K562 (cell line): ENCODE data around the gene RCL1. TPM values are rescaled to one million over a fixed set of nuclear protein-coding genes. Genes with fewer than 3 reads are reported as not detected.

Experiments used
- ATAC-seq: fragments of 200-7000 bp; cut with Tn5 transposase; 3 replicates; pipeline ENCODE4 v1.9.1; 2020; ENCODE audit warnings: moderate library complexity
- BruUV-seq: library from RNA; stranded (reverse); fragments of 400-500 nt; replicated peaks from 2 replicates; lab custom pipeline; 2021; lab: Mats Ljungman, UMichigan
- CTCF ChIA-PET: fragments of 300-600 bp; formaldehyde crosslinking; extraction: SDS; loops from one replicate; lab custom pipeline; 2021; ENCODE audit warnings: low intra/inter-chr PET ratio; lab: Yijun Ruan, JAX
- POLR2A ChIA-PET: fragments of 300-600, 350-650 bp; sonication (Branson Sonifier 250); formaldehyde crosslinking; extraction: SDS; loops from one replicate; lab custom pipeline; 2021; ENCODE audit warnings: antibody characterized with exemption, inconsistent platforms; lab: Yijun Ruan, JAX
- DNase-seq, 4 experiments: peaks; one replicate each; pipeline versions ENCODE4 v3.0.0 to v3.0.0-alpha.2; 2011 to 2018; ENCODE audit warnings: low spot score in 3 of 4, mixed read lengths in 3 of 4; ENCODE audit errors: extremely low read depth in 1 of 4
- FAIRE-seq: peaks from 2 replicates; lab custom pipeline; 2011; peaks lifted over from hg19 to GRCh38; lab: Jason Lieb, UNC
- H2AFZ ChIP-seq: 2 replicates; pipeline ENCODE4 v1.6.0; 2011; ENCODE audit warnings: low read depth, low read length, control low read depth, inconsistent platforms
- H3K27ac ChIP-seq: fragments of 200-600 bp; 3 replicates; pipeline ENCODE4 v1.8.0; 2011; ENCODE audit warnings: low read depth, mild to moderate bottlenecking, control low read depth, inconsistent platforms, low read length, moderate library complexity, mixed read lengths; ENCODE audit errors: extremely low read depth
- H3K27me3 ChIP-seq, 2 experiments: fragments of 300-600 bp in 1 of 2; 2 replicates in 1 of 2; 3 replicates in 1 of 2; pipeline versions ENCODE4 v1.6.0 to v1.8.0; 2011; ENCODE audit warnings: inconsistent platforms in 2 of 2, low read length in 2 of 2, mild to moderate bottlenecking in 1 of 2, mixed read lengths in 1 of 2, moderate library complexity in 1 of 2; ENCODE audit not compliant: control insufficient read depth in 2 of 2, insufficient read depth in 2 of 2
- H3K36me3 ChIP-seq: fragments of 300-600 bp; 3 replicates; pipeline ENCODE4 v1.8.0; 2011; ENCODE audit warnings: mild to moderate bottlenecking, low read length, inconsistent platforms; ENCODE audit not compliant: control insufficient read depth, insufficient read depth
- H3K4me1 ChIP-seq, 2 experiments: fragments of 200-600 bp in 1 of 2; replicated peaks in 1 of 2; 2 replicates in 1 of 2; 3 replicates in 1 of 2; pipeline versions ENCODE4 v1.5.1 to v1.8.0; 2011; ENCODE audit warnings: inconsistent platforms in 2 of 2, low read length in 2 of 2, mild to moderate bottlenecking in 1 of 2, mixed read lengths in 1 of 2, moderate library complexity in 1 of 2; ENCODE audit not compliant: control insufficient read depth in 2 of 2, insufficient read depth in 2 of 2
- H3K4me2 ChIP-seq: 2 replicates; pipeline ENCODE4 v1.6.1; 2011; ENCODE audit warnings: low read length, control low read depth, inconsistent platforms, mixed read lengths; ENCODE audit not compliant: insufficient read depth
- H3K4me3 ChIP-seq: fragments of 200-600 bp; sonication (generic), shearing (Covaris generic); 2 replicates; pipeline ENCODE4 v1.5.1; 2016; ENCODE audit warnings: control low read depth, inconsistent platforms
- H3K79me2 ChIP-seq: fragments of 200-600 bp; 3 replicates; pipeline ENCODE4 v1.8.0; 2011; ENCODE audit warnings: low read length, inconsistent platforms; ENCODE audit not compliant: control insufficient read depth, insufficient read depth
- H3K9ac ChIP-seq, 2 experiments: 2 replicates each; pipeline versions ENCODE4 v1.6.0 to v1.6.1; 2011; ENCODE audit warnings: low read depth in 2 of 2, low read length in 2 of 2, control low read depth in 1 of 2, inconsistent platforms in 1 of 2, mild to moderate bottlenecking in 1 of 2, mixed read lengths in 1 of 2; ENCODE audit not compliant: insufficient read depth in 1 of 2
- H3K9me1 ChIP-seq: one replicate; pipeline ENCODE4 v1.6.0; 2011; ENCODE audit warnings: inconsistent platforms, mild to moderate bottlenecking, low read length, moderate library complexity; ENCODE audit not compliant: control insufficient read depth, insufficient read depth
- H3K9me3 ChIP-seq: replicated peaks from 2 replicates; pipeline ENCODE4 v1.5.1; 2011; ENCODE audit warnings: low read depth, low read length, inconsistent platforms; ENCODE audit not compliant: control insufficient read depth, insufficient read depth
- H4K20me1 ChIP-seq: replicated peaks from 2 replicates; pipeline ENCODE4 v1.6.1; 2011; ENCODE audit warnings: low read length, inconsistent platforms, mixed read lengths; ENCODE audit not compliant: control insufficient read depth, insufficient read depth
- ARHGAP35 ChIP-seq: fragments of 450-650 bp; IDR thresholded peaks from 2 replicates; pipeline ENCODE4 v1.6.1; 2018; ENCODE audit not compliant: partially characterized antibody
- CBFB ChIP-seq: sonication (generic); formaldehyde crosslinking; IDR thresholded peaks from 2 replicates; pipeline ENCODE4 v1.4.0; 2020; ENCODE audit warnings: mild to moderate bottlenecking, missing genetic modification reagents
- FOXA3 ChIP-seq, 2 experiments: fragments of 450-650 bp in 1 of 2; sonication (generic) in 1 of 2; formaldehyde crosslinking; IDR thresholded peaks in 1 of 2; conservative IDR thresholded peaks in 1 of 2; 2 replicates each; pipeline versions ENCODE4 v1.4.0 to v1.8.0; 2020 to 2022; ENCODE audit warnings: mild to moderate bottlenecking in 2 of 2, missing genetic modification reagents in 1 of 2
- HDAC3 ChIP-seq: fragments of 450-650 bp; IDR thresholded peaks from 2 replicates; pipeline ENCODE4 v1.6.1; 2018; ENCODE audit warnings: borderline replicate concordance, mild to moderate bottlenecking, moderate library complexity; ENCODE audit not compliant: partially characterized antibody
- HNRNPH1 ChIP-seq: fragments of 200-400 bp; formaldehyde crosslinking; optimal IDR thresholded peaks from 2 replicates; pipeline ENCODE3; 2017; ENCODE audit warnings: low read depth, mild to moderate bottlenecking, low read length, moderate library complexity
- KLF10 ChIP-seq: fragments of 250-450 bp; sonication (Bioruptor Pico); IDR thresholded peaks from 2 replicates; pipeline ENCODE4 v1.6.1; 2021; ENCODE audit warnings: matching md5 sums
- MAX ChIP-seq: sonication (generic); formaldehyde crosslinking; IDR thresholded peaks from 2 replicates; pipeline ENCODE4 v1.9.0; 2022; ENCODE audit warnings: mild to moderate bottlenecking, missing genetic modification reagents
- MCM3 ChIP-seq: fragments of 450-650 bp; IDR thresholded peaks from 2 replicates; pipeline ENCODE4 v1.6.1; 2016
- MEF2D ChIP-seq: conservative IDR thresholded peaks from 2 replicates; pipeline ENCODE4 v1.6.1; 2016; ENCODE audit warnings: low read depth, missing genetic modification characterization, missing compliant biosample characterization
- NBN ChIP-seq: fragments of 450-650 bp; IDR thresholded peaks from 2 replicates; pipeline ENCODE4 v1.6.1; 2016; ENCODE audit warnings: low read depth, mild to moderate bottlenecking
- RBM17 ChIP-seq: fragments of 200-400 bp; formaldehyde crosslinking; IDR thresholded peaks from 2 replicates; pipeline ENCODE4 v1.6.1; 2017; ENCODE audit warnings: low read depth, mild to moderate bottlenecking, low read length, borderline replicate concordance
- RFX7 ChIP-seq: fragments of 250-450 bp; sonication (Bioruptor Pico); IDR thresholded peaks from 2 replicates; pipeline ENCODE4 v1.5.1; 2021; ENCODE audit warnings: mild to moderate bottlenecking
- USF1 ChIP-seq: sonication (generic); formaldehyde crosslinking; IDR thresholded peaks from 2 replicates; pipeline ENCODE4 v1.9.0; 2022; ENCODE audit warnings: mild to moderate bottlenecking, missing genetic modification reagents
- WGBS: fragments of 100-300 bp; shearing (Covaris generic); methylation state at CpG from one replicate; pipeline ENCODE4 v1.1.6; 2016; ENCODE audit warnings: low coverage, mixed read lengths; ENCODE audit not compliant: insufficient coverage; ENCODE audit errors: missing lambda C conversion rate; 5-methylcytosine and 5-hydroxymethylcytosine counted together
- in situ Hi-C: fragments of 300-500 bp; cut with MboI; formaldehyde crosslinking; loops from 4 replicates; pipeline ENCODE4 v1.15.0; 2018; ENCODE audit warnings: inconsistent platforms, mixed read lengths
- intact Hi-C: fragments of 100-400 bp; cut with micrococcal nuclease; formaldehyde crosslinking; loops from 2 replicates; pipeline ENCODE4 v1.14.2; 2022
- polyA plus RNA-seq, 8 experiments: library from polyadenylated mRNA; depleted of rRNA in 4 of 8; stranded (reverse) in 5 of 8; unstranded in 3 of 8; fragments of >200 nt; fragmentation: Nextera tagmentation in 2 of 8; fragmentation: Illumina TruSeq in 1 of 8; extraction: Ambion mirVana in 2 of 8; extraction: Trizol in 1 of 8; gene quantifications; 2 replicates each; pipeline versions ENCODE4 v1.2.1 to v1.2.3, GENCODE V29; 2011 to 2014; ENCODE audit warnings: inconsistent platforms in 1 of 8, missing spikeins in 1 of 8
- total RNA-seq, 7 experiments: library from RNA; depleted of rRNA in 6 of 7; stranded (reverse); fragments of >200 nt in 6 of 7; fragmentation: Illumina TruSeq in 2 of 7; extraction: Trizol in 2 of 7; gene quantifications; 2 replicates each; pipeline versions ENCODE4 v1.2.1 to v1.2.3, GENCODE V29; 2011 to 2021; ENCODE audit warnings: low replicate concordance in 1 of 7
- TF ChIP-seq, protein P1 (sequence below): fragments of 250-450 bp; sonication (Bioruptor Pico); IDR thresholded peaks from 2 replicates; pipeline ENCODE4 v1.8.0; 2022; ENCODE audit warnings: inconsistent platforms, mild to moderate bottlenecking, moderate library complexity, borderline replicate concordance
- TF ChIP-seq, protein P2 (sequence below): fragments of 450-650 bp; formaldehyde crosslinking; IDR thresholded peaks from 2 replicates; pipeline ENCODE4 v1.4.0; 2020; ENCODE audit warnings: mild to moderate bottlenecking, moderate library complexity
- TF ChIP-seq, protein P3 (sequence below), 2 experiments: IDR thresholded peaks; 2 replicates each; pipeline ENCODE4 v1.6.1; 2012; ENCODE audit warnings: improper control_type of control experiment in 2 of 2, low read depth in 2 of 2, low read length in 2 of 2, borderline replicate concordance in 1 of 2

Gene RCL1
- total and polyA plus RNA-seq, 9 of the 15 experiments (the other 6 are each of a cell fraction or from before 2014, with no cell fraction given): 24.0 to 67.7 (median 38.6) TPM

DNA sequence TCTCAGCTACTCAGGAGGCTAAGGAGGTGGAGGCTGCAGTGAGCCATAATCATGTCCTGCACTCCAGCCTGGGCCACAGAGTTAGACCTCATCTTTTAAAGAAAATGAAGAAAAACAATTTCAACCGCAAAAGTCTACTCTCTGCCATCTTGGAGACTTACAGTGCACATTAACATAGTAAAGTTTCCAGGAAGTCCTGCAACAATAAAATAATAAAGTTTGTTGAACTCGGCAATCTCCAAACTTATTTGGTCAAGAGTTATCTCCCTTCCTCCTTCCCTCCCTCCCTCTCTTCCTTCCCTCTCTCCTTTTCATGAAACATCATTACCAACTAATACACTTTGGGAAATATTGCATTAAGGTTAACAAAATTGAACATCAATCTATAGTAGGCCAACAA, 98.2 kb downstream of the RCL1 start (continued):
- TF ChIP-seq, protein P1, sequence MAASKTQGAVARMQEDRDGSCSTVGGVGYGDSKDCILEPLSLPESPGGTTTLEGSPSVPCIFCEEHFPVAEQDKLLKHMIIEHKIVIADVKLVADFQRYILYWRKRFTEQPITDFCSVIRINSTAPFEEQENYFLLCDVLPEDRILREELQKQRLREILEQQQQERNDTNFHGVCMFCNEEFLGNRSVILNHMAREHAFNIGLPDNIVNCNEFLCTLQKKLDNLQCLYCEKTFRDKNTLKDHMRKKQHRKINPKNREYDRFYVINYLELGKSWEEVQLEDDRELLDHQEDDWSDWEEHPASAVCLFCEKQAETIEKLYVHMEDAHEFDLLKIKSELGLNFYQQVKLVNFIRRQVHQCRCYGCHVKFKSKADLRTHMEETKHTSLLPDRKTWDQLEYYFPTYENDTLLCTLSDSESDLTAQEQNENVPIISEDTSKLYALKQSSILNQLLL (CRISPR knock-in tag): no peak
- no peak for TF ChIP-seq RFX7 (CRISPR knock-in tag)
- TF ChIP-seq CBFB (CRISPR knock-in tag): no peak
- no peak for TF ChIP-seq KLF10 (CRISPR knock-in tag)
- TF ChIP-seq NBN: no peak
- TF ChIP-seq MAX (CRISPR knock-in tag): no peak
- no peak for TF ChIP-seq ARHGAP35
- TF ChIP-seq MEF2D (tag): no peak
- no peak for TF ChIP-seq MCM3
- TF ChIP-seq, all 486 proteins: peak for 0

- Histone ChIP-seq H3K4me2 (no peak overlapping the region), H2AFZ (no peak overlapping the region), H3K4me1 (peaks cover 4 to 8% of the 10 kb centered on the region in 2 experiments; a peak in 3 of 5 replicates), H4K20me1 (no peaks in the 10 kb centered on the region), H3K27ac (no peak overlapping the region), H3K27me3 (no peaks in the 10 kb centered on the region), H3K9me1 (no peaks in the 10 kb centered on the region), H3K9ac (no peak overlapping the region), H3K79me2 (no peaks in the 10 kb centered on the region), H3K9me3 (no peaks in the 10 kb centered on the region), H3K4me3 (no peak overlapping the region), H3K36me3 (no peaks in the 10 kb centered on the region)
- no peak for DNase-seq
- intact Hi-C loops (no loop called here), in situ Hi-C loops (no loop called here)
- no peak for FAIRE-seq
- ChIA-PET POLR2A (no interaction called here), CTCF (no interaction called here)
- no TSS peak for BruUV-seq
- no peak for ATAC-seq
- 100% methylated on average over 3 of the region's 3 CpGs for WGBS
- TF ChIP-seq FOXA3 (CRISPR knock-in tag; conservative IDR thresholded peaks at IDR 0.05 in 1 of 2, IDR thresholded peaks at IDR 0.05 in 1 of 2): no peak
- TF ChIP-seq RBM17: no peak
- TF ChIP-seq USF1 (CRISPR knock-in tag): no peak
- TF ChIP-seq, protein P2, sequence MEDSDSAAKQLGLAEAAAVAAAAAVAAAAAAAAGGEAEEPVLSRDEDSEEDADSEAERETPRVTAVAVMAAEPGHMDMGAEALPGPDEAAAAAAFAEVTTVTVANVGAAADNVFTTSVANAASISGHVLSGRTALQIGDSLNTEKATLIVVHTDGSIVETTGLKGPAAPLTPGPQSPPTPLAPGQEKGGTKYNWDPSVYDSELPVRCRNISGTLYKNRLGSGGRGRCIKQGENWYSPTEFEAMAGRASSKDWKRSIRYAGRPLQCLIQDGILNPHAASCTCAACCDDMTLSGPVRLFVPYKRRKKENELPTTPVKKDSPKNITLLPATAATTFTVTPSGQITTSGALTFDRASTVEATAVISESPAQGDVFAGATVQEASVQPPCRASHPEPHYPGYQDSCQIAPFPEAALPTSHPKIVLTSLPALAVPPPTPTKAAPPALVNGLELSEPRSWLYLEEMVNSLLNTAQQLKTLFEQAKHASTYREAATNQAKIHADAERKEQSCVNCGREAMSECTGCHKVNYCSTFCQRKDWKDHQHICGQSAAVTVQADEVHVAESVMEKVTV (CRISPR knock-in tag): no peak
- no peak for TF ChIP-seq HDAC3
- TF ChIP-seq, protein P3, sequence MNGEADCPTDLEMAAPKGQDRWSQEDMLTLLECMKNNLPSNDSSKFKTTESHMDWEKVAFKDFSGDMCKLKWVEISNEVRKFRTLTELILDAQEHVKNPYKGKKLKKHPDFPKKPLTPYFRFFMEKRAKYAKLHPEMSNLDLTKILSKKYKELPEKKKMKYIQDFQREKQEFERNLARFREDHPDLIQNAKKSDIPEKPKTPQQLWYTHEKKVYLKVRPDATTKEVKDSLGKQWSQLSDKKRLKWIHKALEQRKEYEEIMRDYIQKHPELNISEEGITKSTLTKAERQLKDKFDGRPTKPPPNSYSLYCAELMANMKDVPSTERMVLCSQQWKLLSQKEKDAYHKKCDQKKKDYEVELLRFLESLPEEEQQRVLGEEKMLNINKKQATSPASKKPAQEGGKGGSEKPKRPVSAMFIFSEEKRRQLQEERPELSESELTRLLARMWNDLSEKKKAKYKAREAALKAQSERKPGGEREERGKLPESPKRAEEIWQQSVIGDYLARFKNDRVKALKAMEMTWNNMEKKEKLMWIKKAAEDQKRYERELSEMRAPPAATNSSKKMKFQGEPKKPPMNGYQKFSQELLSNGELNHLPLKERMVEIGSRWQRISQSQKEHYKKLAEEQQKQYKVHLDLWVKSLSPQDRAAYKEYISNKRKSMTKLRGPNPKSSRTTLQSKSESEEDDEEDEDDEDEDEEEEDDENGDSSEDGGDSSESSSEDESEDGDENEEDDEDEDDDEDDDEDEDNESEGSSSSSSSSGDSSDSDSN (IDR thresholded peaks at IDR 0.05; ENCODE audit: borderline replicate concordance in 1 of 2, low read depth in 2 of 2, low read length in 2 of 2): no peak
- no peak for TF ChIP-seq HNRNPH1
Observed at GRCh38 chr9:4891674-4892073, 98.9 kb downstream of the RCL1 start.
